Mucosa of rectum (tissue), 2 donors: ENCODE data around the gene ALOX5.
A peak's percentile ranks its signal among the peaks of the same experiment; 100 is the strongest.
"Not testable (repeated sequence)": the region's sequence is repeated elsewhere in the genome, so short reads cannot be mapped to it uniquely, and the experiment has no call there.

Experiments
- H3K27ac ChIP-seq, 2 donors: one replicate each; pipeline ENCODE4 v1.7.0; 2013; ENCODE audit warnings: inconsistent platforms in 2 of 2, low read depth in 2 of 2, low read length in 2 of 2
- H3K27me3 ChIP-seq, 2 donors: one replicate each; pipeline ENCODE4 v1.7.0; 2013; ENCODE audit warnings: low read length in 2 of 2; ENCODE audit not compliant: control insufficient read depth in 2 of 2, insufficient read depth in 2 of 2
- H3K36me3 ChIP-seq, 2 donors: one replicate each; pipeline ENCODE4 v1.7.0; 2013; ENCODE audit warnings: low read length in 2 of 2; ENCODE audit not compliant: control insufficient read depth in 2 of 2, insufficient read depth in 2 of 2
- H3K4me1 ChIP-seq, 2 donors: one replicate each; pipeline ENCODE4 v1.7.0; 2013; ENCODE audit warnings: low read length in 2 of 2, mild to moderate bottlenecking in 1 of 2; ENCODE audit not compliant: control insufficient read depth in 2 of 2, insufficient read depth in 2 of 2
- H3K4me3 ChIP-seq, 2 donors: one replicate each; pipeline ENCODE4 v1.7.0; 2013; ENCODE audit warnings: low read length in 2 of 2
- H3K9ac ChIP-seq, 2 donors: one replicate each; pipeline ENCODE4 v1.7.0; 2013; ENCODE audit warnings: low read length in 2 of 2, low read depth in 1 of 2, mild to moderate bottlenecking in 1 of 2
- H3K9me3 ChIP-seq, 2 donors: one replicate each; pipeline ENCODE4 v1.7.0; 2013; ENCODE audit warnings: low read length in 2 of 2; ENCODE audit not compliant: control insufficient read depth in 2 of 2
- donor health status: healthy.
- donor health status: Normal muscosa, but diverticular disease.

ALOX5 gene

GRCh38 chr10:45373576-45374349 lies at the start of gene ALOX5:
Gene ALOX5, plus strand, starts transcription at chr10:45374216. Its CDS starts 64 bp downstream, at chr10:45374280.
- Histone ChIP-seq H3K27ac (peak within 1 kb of the TSS; percentile 51 to 52), H3K27me3 (peaks cover 13 to 20% of the 10 kb centered on the region in 2 donors), H3K36me3 (no peaks in the 10 kb centered on the region), H3K4me1 (peaks cover 12 to 13% of the 10 kb centered on the region in 2 donors), H3K9ac (peak within 1 kb of the TSS; percentile 15 to 54), H3K4me3 (peak within 1 kb of the TSS; percentile 62 to 66), H3K9me3 (no peaks in the 10 kb centered on the region)

GRCh38 chr10:45325116-45325515 lies 48.9 kb upstream of the ALOX5 start:
- Histone ChIP-seq H3K4me3 (no peak overlapping the region), H3K4me1 (no peaks in the 10 kb centered on the region), H3K27me3 (no peaks in the 10 kb centered on the region), H3K27ac (no peak overlapping the region), H3K9me3 (no peaks in the 10 kb centered on the region), H3K9ac (no peak overlapping the region), H3K36me3 (no peaks in the 10 kb centered on the region)

- H3K27ac ChIP-seq, H3K27me3 ChIP-seq, H3K36me3 ChIP-seq, H3K9me3 ChIP-seq, H3K4me3 ChIP-seq, H3K9ac ChIP-seq, H3K4me1 ChIP-seq: not testable (repeated sequence)
Measured at GRCh38 chr10:45326864-45327263, 47.2 kb upstream of the ALOX5 start.

GRCh38 chr10:45331824-45332223 lies 42.2 kb upstream of the ALOX5 start:
- not testable (repeated sequence) for H3K9me3 ChIP-seq, H3K4me1 ChIP-seq, H3K9ac ChIP-seq, H3K4me3 ChIP-seq, H3K27ac ChIP-seq, H3K36me3 ChIP-seq, H3K27me3 ChIP-seq

GRCh38 chr10:45339894-45340293 lies 34.1 kb upstream of the ALOX5 start:
- H3K36me3 ChIP-seq: no peaks in the 10 kb centered on the region
- H3K9ac ChIP-seq: no peak overlapping the region
- H3K27me3 ChIP-seq: no peaks in the 10 kb centered on the region
- no peaks in the 10 kb centered on the region for H3K4me1 ChIP-seq
- H3K9me3 ChIP-seq: no peaks in the 10 kb centered on the region
- H3K4me3 ChIP-seq: no peak overlapping the region
- H3K27ac ChIP-seq: no peak overlapping the region

- not testable (repeated sequence) for H3K9ac ChIP-seq, H3K27ac ChIP-seq, H3K4me3 ChIP-seq, H3K36me3 ChIP-seq, H3K4me1 ChIP-seq, H3K9me3 ChIP-seq, H3K27me3 ChIP-seq
Measured at GRCh38 chr10:45340420-45340819, 33.6 kb upstream of the ALOX5 start.

GRCh38 chr10:45346652-45347335 lies 27.2 kb upstream of the ALOX5 start:
- not testable (repeated sequence) for H3K4me3 ChIP-seq, H3K4me1 ChIP-seq, H3K9ac ChIP-seq, H3K27ac ChIP-seq, H3K36me3 ChIP-seq, H3K27me3 ChIP-seq, H3K9me3 ChIP-seq

GRCh38 chr10:45347464-45347863 lies 26.6 kb upstream of the ALOX5 start:
- not testable (repeated sequence) for H3K27ac ChIP-seq, H3K9me3 ChIP-seq, H3K4me3 ChIP-seq, H3K4me1 ChIP-seq, H3K9ac ChIP-seq, H3K36me3 ChIP-seq, H3K27me3 ChIP-seq

GRCh38 chr10:45348196-45348765 lies 25.7 kb upstream of the ALOX5 start:
- not testable (repeated sequence) for H3K4me1 ChIP-seq, H3K27me3 ChIP-seq, H3K9ac ChIP-seq, H3K27ac ChIP-seq, H3K9me3 ChIP-seq, H3K36me3 ChIP-seq, H3K4me3 ChIP-seq

- no peak overlapping the region for H3K9ac ChIP-seq
- no peaks in the 10 kb centered on the region for H3K36me3 ChIP-seq
- no peak overlapping the region for H3K27ac ChIP-seq
- no peaks in the 10 kb centered on the region for H3K9me3 ChIP-seq
- no peaks in the 10 kb centered on the region for H3K4me1 ChIP-seq
- no peak overlapping the region for H3K4me3 ChIP-seq
- H3K27me3 ChIP-seq: no peaks in the 10 kb centered on the region
Measured at GRCh38 chr10:45353186-45353585, 20.8 kb upstream of the ALOX5 start.
